HG03460 (cell line): ENCODE data around the gene CAPRIN2.
A peak's percentile ranks its signal among the peaks of the same experiment; 100 is the strongest.

Source experiments
- ATAC-seq: cut with Tn5 transposase; IDR thresholded peaks from one replicate; pipeline ENCODE4 v1.9.1; 2021; ENCODE audit not compliant: unreplicated experiment

CAPRIN2 gene

GRCh38 chr12:30754750-30755394 is at the start of gene CAPRIN2:
Gene CAPRIN2 (minus strand): TSS chr12:30754951. CDS start chr12:30753520, 1,431 bp downstream.
- peak; percentile 91 for ATAC-seq

- no peak for ATAC-seq
Observed at GRCh38 chr12:30797689-30798088, 42.9 kb upstream of the CAPRIN2 start.

- no peak for ATAC-seq
Observed at GRCh38 chr12:30796891-30797371, 42.2 kb upstream of the CAPRIN2 start.

GRCh38 chr12:30796313-30796780 is 41.6 kb upstream of the CAPRIN2 start:
- ATAC-seq, result peak; percentile 7

GRCh38 chr12:30795410-30796312 is 40.9 kb upstream of the CAPRIN2 start:
- peak; percentile 76 for ATAC-seq

- ATAC-seq, result no peak
Observed at GRCh38 chr12:30794591-30795409, 40.0 kb upstream of the CAPRIN2 start.

GRCh38 chr12:30794020-30794419 is 39.3 kb upstream of the CAPRIN2 start:
- ATAC-seq, result no peak

GRCh38 chr12:30792648-30793499 is 38.1 kb upstream of the CAPRIN2 start:
- ATAC-seq, result no peak

- ATAC-seq, result no peak
Observed at GRCh38 chr12:30792085-30792484, 37.3 kb upstream of the CAPRIN2 start.

- no peak for ATAC-seq
Observed at GRCh38 chr12:30788754-30789153, 34.0 kb upstream of the CAPRIN2 start.

GRCh38 chr12:30785630-30786029 is 30.9 kb upstream of the CAPRIN2 start:
- no peak for ATAC-seq

- ATAC-seq, result no peak
Observed at GRCh38 chr12:30784508-30784907, 29.8 kb upstream of the CAPRIN2 start.

GRCh38 chr12:30783946-30784345 is 29.2 kb upstream of the CAPRIN2 start:
- ATAC-seq, result no peak

GRCh38 chr12:30782316-30783173 is 27.8 kb upstream of the CAPRIN2 start:
- no peak for ATAC-seq

- ATAC-seq, result no peak
Observed at GRCh38 chr12:30779578-30779977, 24.8 kb upstream of the CAPRIN2 start.

- no peak for ATAC-seq
Observed at GRCh38 chr12:30779178-30779577, 24.4 kb upstream of the CAPRIN2 start.

GRCh38 chr12:30774599-30774998 is 19.8 kb upstream of the CAPRIN2 start:
- no peak for ATAC-seq

- no peak for ATAC-seq
Observed at GRCh38 chr12:30769802-30770201, 15.1 kb upstream of the CAPRIN2 start.

GRCh38 chr12:30764251-30764650 is 9.5 kb upstream of the CAPRIN2 start:
- ATAC-seq, result no peak
